Mucosa of gallbladder (tissue), 1 donor: ENCODE results near the gene SPOCK1. TPM values are rescaled to one million over a fixed set of nuclear protein-coding genes. Genes with fewer than 3 reads are reported as not detected.

Experiments
- DNase-seq: peaks from one replicate; pipeline ENCODE4 v3.0.0-alpha.2; 2020; ENCODE audit warnings: low spot score
- total RNA-seq: library from RNA; stranded (reverse); gene quantifications from one replicate; pipeline ENCODE4 v1.2.1, GENCODE V29; 2021
- donor health status: DM: no; HTN: no; CAD: no.

SPOCK1 gene
- total RNA-seq, 1 donor from 2014 or later = 13.6 TPM

DNA sequence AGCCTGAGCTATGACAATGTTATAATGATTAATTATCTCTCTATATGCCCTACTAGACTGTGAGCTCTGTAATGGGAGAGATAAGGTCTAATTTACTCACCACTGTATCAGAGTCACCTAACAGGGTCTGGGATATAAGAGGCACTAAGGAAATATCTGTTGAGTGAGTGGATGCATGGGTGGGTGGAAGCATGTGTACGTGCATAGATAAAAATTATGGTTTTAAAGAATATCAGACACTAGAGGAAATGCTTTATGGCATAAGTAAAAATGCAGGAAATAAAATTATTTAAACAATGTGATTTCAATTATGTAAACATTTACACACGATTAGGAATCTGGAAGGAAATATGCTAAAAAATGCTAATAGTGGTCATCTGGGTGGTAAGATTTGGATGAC lies 137.8 kb downstream of the SPOCK1 start:
- DNase-seq = no peak

DNA sequence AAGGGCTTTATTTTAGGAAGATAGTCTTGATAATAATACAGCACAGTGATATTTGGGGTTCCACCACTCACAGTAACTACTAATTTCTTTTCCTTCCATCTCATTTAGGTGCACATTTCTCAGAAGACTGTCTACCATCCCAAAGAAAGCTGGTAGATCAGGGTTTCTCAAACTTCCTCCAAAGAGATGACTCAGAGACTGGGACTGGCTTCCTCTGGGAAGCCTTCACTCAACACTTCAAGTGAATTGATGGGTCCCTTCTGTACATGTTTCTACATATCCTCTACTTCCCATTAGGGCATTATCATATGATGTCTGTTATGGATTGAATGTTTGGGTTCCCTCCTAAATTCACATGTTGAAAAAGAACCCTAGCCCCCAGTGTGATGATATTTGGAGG lies 138.5 kb downstream of the SPOCK1 start:
- DNase-seq = no peak

DNA sequence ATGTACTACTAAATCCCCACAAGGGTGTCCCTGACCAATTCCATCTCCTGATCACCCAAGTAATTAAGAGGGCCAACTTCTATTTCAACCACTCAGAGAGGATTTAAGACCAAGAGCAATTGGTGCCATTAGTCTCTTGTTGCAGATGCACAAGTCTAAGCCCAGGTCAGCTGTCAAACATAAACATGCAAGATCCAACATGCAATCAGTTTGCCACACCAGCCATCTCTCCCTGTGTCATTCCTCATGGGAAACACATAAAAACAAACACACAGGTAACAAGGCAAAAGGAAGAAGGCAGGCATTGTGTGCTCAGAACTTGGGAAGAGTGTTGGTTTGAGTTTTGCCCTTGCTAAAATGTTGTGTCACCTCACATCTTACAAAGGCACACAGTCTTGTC lies 139.2 kb downstream of the SPOCK1 start:
- no peak for DNase-seq

DNA sequence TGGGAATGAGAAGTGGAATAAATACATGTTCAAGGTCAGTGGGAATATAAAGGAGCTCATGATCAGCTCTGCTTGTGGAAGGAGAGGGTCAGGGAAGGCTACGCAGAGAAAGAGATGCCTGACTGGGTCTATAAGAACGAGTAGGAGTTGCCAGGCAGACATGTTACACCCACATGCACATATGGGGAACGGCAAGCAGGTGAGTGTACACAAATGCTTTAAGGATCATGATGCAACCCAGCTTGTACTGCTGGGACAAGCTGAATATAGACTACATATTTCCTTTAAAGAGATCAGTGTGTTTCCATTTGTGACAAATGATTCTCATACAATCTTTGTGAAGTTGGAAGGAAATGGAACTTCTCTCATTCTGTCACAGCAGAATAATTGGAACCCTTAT lies 141.7 kb downstream of the SPOCK1 start:
- DNase-seq = no peak

DNA sequence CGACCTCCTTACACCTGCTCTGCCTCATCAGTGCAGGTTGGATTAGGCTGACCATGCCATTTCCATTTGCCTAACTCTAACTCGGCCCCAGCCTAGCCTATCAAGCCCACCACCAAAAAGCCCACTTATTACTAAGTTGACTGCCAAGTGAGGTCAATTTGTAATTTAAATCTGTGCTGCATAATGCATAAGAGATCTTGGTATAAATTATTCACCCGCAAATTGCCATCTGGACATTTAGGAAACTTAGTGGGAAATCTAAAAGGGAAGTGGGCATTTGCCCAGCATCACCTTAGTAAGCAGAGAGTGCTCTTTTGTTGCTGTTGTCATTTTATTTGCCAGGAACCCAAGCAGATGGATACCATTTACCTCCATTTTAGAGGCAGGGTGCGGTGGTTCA lies 143.0 kb downstream of the SPOCK1 start:
- no peak for DNase-seq

DNA sequence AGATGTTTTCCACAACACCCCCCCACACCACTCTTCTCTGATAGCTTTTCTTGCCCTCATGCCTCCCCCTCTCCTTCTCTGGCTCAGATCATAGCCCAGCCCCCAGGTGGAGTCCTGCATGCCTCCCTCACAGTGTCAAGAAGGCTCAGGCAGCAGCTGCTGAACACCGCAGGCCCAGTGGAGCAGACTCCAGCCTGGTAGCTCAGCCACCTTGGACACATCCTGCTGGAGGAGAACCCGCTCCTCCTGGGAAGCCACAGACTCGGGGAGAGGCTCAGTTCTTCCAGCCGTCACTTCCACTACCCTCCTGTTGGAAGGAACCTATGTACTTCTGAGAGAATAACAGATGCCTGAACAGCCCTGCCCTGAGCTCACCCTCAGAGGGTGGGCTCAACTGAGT lies 143.4 kb downstream of the SPOCK1 start:
- no peak for DNase-seq

DNA sequence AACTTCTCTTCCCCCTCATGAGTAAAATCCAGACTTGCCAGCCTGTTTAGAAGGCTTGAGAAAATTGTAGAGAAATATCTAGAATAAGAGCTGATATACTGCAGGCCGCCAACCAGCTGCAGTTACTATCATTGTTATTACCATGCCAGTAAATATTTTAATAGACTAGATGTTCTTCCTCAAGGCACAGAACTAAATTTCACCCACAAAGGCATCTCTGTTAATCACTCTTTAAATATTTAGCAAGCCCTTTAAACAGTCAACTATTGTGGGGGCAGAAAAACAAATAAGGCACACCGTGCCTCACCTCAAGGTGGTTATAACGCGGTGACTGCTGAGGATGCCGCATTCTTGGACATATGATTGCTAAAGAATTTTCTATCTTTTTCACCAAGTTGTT lies 147.0 kb downstream of the SPOCK1 start:
- no peak for DNase-seq

DNA sequence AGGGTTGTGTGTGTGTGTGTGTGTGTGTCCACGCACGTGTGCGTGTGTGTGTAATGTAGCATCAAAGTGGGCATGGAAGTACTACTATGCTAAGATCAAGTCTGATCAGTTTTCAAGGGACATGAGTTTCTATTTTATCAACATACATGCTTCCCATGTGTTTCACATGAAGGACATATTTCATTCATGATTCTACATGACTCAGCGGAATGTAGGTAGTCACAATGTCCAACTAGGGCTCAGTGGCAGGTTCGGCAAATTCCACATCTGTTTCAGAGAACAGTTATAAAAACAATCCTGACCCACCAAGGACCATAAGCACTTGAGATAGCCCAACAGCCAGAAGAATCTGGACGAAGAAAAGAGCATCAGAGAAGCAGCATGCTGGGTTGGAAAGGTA lies 148.3 kb downstream of the SPOCK1 start:
- DNase-seq = no peak

DNA sequence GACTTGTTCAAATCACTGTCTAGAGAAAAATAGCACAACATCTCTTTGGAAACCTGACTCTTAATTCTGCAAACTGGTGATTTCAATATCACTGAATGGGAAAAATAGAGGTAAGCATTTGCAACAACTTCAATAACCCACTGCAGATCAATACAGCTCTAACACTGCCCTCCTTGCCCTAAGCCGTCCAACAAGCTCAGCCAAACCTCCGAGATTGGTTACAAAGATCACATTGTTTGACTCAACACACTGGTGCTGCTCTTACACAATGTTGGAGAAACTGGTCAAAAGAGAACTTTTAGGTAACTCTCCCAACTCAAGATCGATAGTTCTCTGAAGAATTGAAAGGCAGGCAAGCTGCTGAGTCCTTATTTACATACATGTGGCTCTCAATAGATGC lies 150.4 kb downstream of the SPOCK1 start:
- peak; percentile 12 for DNase-seq

DNA sequence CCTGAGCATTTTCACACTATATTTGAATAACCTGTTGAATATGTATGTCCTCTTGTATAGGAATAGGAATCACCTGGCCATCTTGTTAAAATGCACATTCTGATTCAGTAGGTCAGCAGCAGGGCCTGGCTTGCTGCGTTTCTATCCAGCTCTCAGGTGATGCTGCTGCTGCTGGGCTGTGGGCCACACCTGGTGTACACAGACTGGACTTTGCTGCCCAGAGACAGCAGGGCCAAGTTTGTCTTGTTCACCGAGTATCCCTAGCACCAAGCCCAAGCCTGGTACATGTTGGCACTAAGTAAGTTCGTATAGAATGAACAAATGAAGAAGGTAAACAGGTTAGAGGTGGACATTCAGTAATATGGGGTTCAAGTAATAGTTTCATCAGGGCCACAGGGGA lies 151.3 kb downstream of the SPOCK1 start:
- DNase-seq = peak; percentile 16

DNA sequence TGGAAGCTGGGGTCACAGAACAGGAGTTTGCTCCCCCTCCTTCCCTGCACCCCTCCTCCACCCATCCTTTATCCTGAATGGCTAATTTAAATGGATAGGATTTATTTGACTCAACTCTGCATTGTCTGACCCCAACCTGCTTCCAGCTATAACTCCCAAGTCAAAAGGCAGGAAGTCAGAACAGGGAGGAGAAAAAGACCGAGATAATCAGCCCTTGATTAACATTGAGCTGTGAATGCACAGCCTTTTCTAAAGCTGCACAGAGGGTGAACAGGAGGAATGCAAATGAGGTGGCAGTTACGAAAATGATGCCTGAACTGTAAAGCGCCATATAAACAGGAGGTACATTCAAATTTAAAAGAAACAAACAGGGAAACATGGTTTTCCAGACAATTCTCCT lies 152.8 kb downstream of the SPOCK1 start:
- no peak for DNase-seq

DNA sequence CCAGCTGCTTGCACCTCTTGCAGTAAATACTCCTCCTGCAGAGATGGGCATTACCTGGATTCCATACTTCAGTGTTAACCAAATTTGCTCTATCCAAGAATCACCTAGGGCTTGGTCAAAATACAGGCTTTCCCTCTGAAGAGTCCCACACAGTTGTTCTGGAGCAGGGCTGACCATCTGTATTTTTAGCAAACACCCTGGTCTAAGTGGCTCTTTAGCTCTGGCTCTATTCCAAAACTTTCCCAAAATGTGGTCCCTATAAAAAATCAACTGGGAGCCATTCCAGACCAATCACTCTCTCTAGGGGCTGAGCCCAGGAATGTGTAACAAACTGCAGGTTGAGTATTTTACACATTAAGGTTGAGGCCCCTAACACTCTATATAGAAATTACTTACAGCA lies 153.7 kb downstream of the SPOCK1 start:
- DNase-seq = no peak

DNA sequence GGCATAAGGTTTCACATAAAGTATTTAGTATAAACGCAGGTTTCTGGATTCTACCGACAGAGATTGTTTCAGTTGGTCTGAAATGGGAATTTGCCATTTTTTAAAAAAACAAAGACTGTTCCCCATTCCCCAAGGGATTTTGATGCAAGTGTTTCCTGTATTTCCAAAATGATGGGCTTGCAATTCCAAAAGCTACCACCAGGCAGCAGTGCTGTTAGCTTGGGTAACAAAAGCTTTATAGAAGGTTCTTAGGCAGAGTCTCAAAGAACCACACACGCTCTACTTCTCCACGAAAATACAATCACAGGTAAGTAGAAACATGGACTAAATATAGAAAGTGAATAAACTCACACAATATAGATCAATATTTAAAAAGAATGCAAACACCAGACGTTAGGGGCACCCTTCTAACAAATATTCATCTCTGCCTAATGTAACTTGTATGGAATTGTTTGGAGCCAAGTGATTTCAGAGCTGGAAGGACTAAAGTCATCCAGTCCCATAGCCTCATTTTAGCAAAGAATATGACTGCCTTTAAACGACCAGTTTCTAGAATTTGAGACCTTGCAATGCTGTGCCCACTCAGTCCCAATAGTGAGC lies 154.3 kb downstream of the SPOCK1 start:
- peak; percentile 44 for DNase-seq

DNA sequence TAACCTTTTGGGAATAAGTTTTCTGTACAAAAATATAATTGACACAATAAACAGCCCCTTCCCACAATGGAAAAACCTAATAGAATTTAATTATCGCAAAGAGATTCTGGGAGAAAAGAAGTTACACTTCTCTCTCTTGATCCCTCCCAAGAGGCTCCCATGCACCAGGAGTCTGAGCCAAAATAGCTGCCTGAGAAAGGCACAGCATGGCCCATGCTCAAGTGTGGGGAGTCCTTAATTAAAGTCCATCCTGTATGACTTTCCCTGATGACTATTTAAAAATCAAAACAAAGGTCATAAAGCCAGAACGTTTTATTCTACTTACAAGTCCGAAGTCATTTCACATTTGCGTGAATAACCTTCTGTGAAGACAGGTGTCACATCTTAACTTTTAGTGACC lies 155.1 kb downstream of the SPOCK1 start:
- no peak for DNase-seq

DNA sequence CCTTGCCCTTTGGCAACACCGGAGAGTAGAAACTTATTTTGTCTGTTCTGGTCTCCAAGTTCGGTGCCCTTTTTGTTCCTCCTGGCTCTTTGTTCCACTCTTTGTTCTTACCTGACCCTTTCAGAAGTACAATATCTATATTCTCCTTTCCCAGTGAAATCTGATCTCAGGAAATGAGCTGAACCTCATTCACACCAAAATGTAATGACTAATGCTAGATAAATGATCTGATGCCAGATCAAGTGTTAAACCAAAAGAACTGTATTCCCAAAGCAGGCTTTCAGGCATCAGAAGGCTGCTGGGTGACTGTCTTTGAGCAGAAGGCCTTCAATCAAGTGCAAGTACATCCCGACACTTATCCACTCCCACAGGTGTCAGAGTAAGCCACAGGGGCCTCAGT lies 156.4 kb downstream of the SPOCK1 start:
- DNase-seq = no peak

DNA sequence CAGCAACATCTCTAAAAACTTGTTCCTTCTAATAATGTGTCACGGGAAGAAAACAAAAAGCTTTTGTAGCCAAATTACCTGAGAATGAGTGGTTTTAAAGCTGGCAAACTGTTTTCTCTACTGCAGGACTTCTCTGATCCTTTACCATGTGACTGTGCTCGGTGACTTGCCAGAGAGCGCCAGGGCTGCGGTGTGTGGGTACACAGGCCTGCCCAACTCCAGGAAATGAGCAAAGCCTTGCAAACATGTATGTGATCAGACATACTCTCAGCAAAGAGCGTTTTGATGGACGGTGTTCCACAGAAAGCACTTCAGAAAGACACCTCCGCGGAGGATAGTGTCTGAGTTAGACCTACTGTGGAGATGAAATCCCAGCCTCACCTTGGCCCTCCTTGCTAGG lies 157.3 kb downstream of the SPOCK1 start:
- DNase-seq = no peak

DNA sequence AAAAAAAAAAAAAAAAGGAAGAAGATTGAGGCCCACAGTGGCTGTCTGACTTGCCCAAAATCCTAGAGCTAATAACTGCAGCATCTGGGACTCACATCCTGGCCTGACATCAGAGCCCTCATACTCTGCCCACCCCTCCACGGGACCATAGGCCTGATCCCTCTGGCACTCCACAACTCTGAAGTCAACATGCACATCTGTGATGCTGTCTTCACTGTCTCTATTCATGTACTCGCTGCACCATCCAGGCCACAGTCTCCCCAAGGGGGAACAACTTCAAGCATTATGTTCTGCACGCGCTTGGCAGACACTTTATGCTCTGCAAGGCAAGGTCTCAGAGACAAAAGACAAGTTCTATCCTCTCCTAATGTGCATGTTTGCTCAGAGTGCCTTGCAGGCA lies 158.2 kb downstream of the SPOCK1 start:
- DNase-seq = no peak

DNA sequence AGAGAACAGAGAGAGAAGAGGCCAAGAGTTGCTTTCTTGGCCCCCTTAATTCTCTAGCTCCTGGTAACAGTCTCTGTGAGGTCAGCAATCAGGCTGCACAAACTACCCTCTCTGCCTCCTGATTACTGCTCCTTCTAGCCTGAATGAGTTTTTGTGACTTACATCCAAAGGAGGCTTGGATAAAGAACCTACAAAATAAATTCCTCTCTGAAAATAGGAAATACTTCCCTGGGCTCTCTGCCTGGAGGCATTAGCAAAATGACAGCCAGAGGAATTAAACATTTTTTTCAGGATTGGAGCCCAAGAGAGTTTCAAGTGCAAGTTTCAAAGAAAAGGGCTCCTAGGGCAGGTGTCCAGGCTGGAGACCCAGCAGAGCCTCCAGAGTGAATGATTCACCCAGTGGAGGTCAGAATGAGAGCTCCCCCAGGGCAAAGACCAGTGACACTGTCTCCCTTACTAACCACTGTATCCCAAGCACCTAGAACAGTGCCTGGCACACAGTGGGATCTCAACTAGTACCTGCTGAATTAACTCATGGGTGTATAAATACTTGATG lies 162.5 kb downstream of the SPOCK1 start:
- DNase-seq = no peak

DNA sequence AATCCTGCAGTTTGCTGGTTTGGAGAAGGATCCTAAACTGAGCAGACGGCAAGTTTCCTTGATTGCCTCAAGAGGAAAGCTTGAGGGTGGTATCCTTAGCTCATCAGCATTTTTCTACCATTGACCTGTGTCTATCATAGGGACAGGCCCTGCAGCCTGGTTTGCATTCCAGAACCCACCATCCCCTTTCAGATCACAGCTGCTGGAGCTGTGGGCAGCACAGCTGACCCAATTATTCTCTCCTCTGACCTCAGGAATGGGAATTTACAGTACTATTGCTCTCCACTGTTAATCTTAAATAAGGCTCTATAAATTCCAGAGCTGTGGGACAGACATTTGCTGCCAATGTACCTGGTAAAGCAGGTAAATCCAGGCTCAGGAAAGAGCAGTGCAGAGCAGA lies 163.0 kb downstream of the SPOCK1 start:
- DNase-seq = no peak

DNA sequence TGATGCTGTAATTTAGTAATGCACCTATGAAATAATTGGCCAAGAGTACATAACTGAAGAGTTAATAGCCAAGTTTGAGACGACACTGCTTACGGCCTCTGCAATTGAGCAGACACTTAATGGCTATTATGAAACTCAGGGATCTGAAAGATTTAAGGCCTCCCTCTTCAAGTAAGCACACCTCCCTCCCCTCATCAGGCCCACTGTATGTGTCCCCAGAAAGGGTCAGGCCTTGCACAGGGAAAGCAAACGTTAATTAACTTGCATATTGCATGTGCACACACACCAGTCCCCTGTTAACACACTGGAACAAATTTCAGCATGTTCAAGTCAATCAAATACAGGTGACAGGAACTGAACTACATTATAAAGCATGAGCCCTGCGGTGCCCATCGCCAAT lies 163.6 kb downstream of the SPOCK1 start:
- DNase-seq = no peak

DNA sequence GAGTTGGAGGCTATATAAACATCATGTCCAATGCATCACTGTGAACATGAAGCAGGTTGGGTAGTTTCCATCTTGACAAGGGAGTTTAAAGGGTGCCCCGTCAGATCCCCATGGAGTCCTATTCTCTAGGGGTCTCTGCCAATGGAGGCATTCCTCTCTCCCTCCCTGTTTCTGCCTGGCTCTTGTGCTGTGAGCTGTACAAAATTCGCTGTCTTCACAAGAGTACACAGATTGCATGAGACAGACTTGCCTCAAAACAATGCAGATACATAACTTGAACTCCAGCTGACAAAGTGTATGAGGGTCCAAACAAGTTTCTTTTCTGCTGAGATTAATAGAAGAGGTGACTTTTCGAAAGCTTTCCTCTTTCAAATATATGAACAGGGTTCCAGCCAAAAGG lies 165.2 kb downstream of the SPOCK1 start:
- DNase-seq = no peak

DNA sequence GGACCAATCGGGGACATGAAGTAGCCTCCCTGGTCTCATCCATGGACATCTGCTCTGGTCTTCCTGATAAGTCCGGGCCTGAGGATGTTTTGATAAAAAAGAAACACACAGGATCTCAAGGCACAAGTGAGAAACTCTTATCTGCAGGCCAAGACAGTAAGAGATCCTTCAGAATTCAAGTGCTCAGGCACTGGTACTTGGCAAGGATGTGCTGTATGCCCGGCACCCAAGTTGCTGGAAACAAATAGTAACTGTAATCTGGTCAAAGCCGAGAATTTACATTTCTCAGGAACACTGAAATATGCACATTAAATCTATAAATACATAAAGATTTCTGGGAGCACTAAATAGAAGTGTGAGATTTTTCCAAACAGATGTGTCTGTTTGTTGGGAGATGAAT lies 165.7 kb downstream of the SPOCK1 start:
- no peak for DNase-seq

DNA sequence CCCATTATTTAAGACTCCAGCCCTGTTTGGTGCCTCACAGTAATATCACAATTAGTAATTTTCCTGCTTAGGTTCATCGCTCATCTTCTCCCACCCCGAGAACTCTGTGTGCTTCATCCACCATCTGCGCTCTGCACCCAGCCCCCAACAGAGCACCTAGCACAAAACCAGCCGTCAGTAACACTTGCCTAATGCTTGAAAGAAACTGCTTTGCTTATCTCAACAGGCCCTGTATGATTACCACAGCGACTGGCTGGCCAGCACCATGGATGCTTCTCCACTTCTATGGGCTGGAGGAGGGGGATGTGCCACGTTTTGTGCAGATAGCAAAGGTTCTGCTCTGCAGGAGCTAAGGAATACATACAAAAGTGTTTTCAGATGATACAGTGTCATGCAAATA lies 166.8 kb downstream of the SPOCK1 start:
- DNase-seq = no peak

DNA sequence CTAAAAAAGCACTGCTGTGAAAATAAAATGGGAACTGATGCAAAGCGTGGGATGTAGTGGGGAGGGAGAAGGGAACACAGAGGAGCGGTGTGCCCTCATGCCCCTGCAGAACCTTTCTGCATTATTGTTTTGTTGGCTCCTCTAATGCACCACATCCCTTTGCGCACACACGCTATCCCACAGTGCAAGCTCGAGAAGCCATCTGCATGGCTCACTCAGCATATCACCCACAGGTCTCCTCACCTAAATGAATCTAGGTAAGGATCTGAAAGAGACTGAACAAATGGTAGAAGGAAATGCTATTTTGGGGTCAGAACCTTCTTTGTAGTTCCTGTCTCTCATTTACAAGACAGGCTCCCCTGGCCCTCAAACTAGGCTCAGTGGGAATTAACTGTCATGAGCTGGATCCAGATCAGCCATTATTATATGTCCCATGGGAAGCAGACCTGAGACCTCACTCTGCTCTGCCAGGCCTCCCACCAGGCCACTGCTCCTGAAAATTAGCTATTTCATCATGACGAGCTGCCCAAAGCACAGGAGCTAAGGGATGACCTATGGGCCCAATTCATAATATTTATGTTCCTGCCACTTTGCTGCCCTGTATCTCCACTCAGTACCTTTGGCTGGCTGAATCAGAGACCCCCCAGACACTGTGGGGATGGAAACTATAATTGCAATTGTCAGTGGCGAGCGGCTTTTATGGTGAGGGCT lies 169.4 kb downstream of the SPOCK1 start:
- no peak for DNase-seq
